Activated CD8-positive, alpha-beta T cell treated with anti-CD3 and anti-CD28 coated beads, Interleukin-2, amount 10 ng/mL, durations not matched to agents 7 days and 5 days (primary cell): ENCODE results near the gene CCDC126. TPM values are rescaled to one million over a fixed set of nuclear protein-coding genes. Genes with fewer than 3 reads are reported as not detected.
"Not testable (repeated sequence)": the region's sequence is repeated elsewhere in the genome, so short reads cannot be mapped to it uniquely, and the experiment has no call there.

ENCODE experiments used
- ATAC-seq: fragments of 150-1000 bp; cut with Tn5 transposase; one replicate; pipeline ENCODE4 v1.10.0; 2021; ENCODE audit warnings: moderate library complexity
- CTCF ChIA-PET: fragments of 350-600 bp; sonication (Branson Sonifier 250); formaldehyde crosslinking; loops from one replicate; lab custom pipeline; 2021; ENCODE audit warnings: antibody characterized with exemption; lab: Charles Lee
- POLR2A ChIA-PET: fragments of 350-600 bp; sonication (Branson Sonifier 250); formaldehyde crosslinking; loops from one replicate; lab custom pipeline; 2021; ENCODE audit warnings: antibody characterized with exemption; lab: Charles Lee
- DNase-seq: peaks from one replicate; pipeline ENCODE4 v3.0.0-alpha.2; 2020
- H3K27ac Mint-ChIP-seq: one replicate; pipeline ENCODE4 v1.8.0; 2021; ENCODE audit warnings: mild to moderate bottlenecking, mixed read lengths
- H3K27me3 Mint-ChIP-seq: one replicate; pipeline ENCODE4 v1.8.0; 2021; ENCODE audit warnings: low read depth, mixed read lengths
- H3K36me3 Mint-ChIP-seq: one replicate; pipeline ENCODE4 v1.8.0; 2021; ENCODE audit warnings: low read depth, mixed read lengths
- H3K4me1 Mint-ChIP-seq: one replicate; pipeline ENCODE4 v1.8.0; 2021; ENCODE audit warnings: low read depth, mixed read lengths
- H3K4me3 Mint-ChIP-seq: one replicate; pipeline ENCODE4 v1.8.0; 2021; ENCODE audit warnings: mild to moderate bottlenecking, mixed read lengths
- H3K9me3 Mint-ChIP-seq: one replicate; pipeline ENCODE4 v1.8.0; 2022; ENCODE audit warnings: mixed read lengths; ENCODE audit not compliant: insufficient read depth
- total RNA-seq, 2 experiments: library from RNA; stranded (reverse); gene quantifications; one replicate each; pipeline ENCODE4 v1.2.3, GENCODE V29; 2021

The CCDC126 gene, protein sequence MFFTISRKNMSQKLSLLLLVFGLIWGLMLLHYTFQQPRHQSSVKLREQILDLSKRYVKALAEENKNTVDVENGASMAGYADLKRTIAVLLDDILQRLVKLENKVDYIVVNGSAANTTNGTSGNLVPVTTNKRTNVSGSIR
- 1 to 10 TPM; 6.2 to 6.3 TPM for total RNA-seq

- no peaks in the 10 kb centered on the region for H3K27me3 Mint-ChIP-seq
- ChIA-PET POLR2A (interaction anchor here (0.6 kb wide), 1 partner anchor 298 kb away, joined by 3 read pairs; the partner anchor contains the start of gene MALSU1), CTCF (interaction anchor here (0.7 to 3.8 kb wide), 6 partner anchors 19 to 167 kb away, joined by 3 to 19 read pairs (median 4); no protein-coding TSS in a partner anchor)
- H3K27ac Mint-ChIP-seq, result peak within 1 kb of the TSS; percentile 45
- peak; percentile 86 for DNase-seq
- H3K9me3 Mint-ChIP-seq, result peaks cover 3% of the 10 kb centered on the region
- peak; percentile 97 for ATAC-seq
- peak within 1 kb of the TSS; percentile 78 for H3K4me3 Mint-ChIP-seq
- H3K4me1 Mint-ChIP-seq, result peaks cover 34% of the 10 kb centered on the region
- H3K36me3 Mint-ChIP-seq, result peaks cover 3% of the 10 kb centered on the region
These were observed at the start of gene CCDC126 for GRCh38 chr7:23597094-23598091. CCDC126 (plus strand) TSS chr7:23597382; CDS start chr7:23611316, 13,934 bp downstream.

GRCh38 chr7:23547662-23548061, 49.5 kb upstream of the CCDC126 start:
- H3K27ac Mint-ChIP-seq, result no peak overlapping the region

GRCh38 chr7:23558303-23558702, 38.9 kb upstream of the CCDC126 start:
- H3K27me3 Mint-ChIP-seq, result peaks cover 17% of the 10 kb centered on the region
- no peaks in the 10 kb centered on the region for H3K36me3 Mint-ChIP-seq
- no peak for DNase-seq
- no peak for ATAC-seq
- no peak overlapping the region for H3K4me3 Mint-ChIP-seq
- no peaks in the 10 kb centered on the region for H3K9me3 Mint-ChIP-seq
- ChIA-PET CTCF (interaction anchor here (0.6 to 3.2 kb wide), 2 partner anchors 12 to 109 kb away, joined by 3 to 10 read pairs; no protein-coding TSS in a partner anchor), POLR2A (no interaction called here)
- H3K4me1 Mint-ChIP-seq, result no peaks in the 10 kb centered on the region
- no peak overlapping the region for H3K27ac Mint-ChIP-seq

More at GRCh38 chr7:23547662-23548061, 49.5 kb upstream of the CCDC126 start:
- CTCF ChIA-PET, result interaction anchor here (0.7 to 9.5 kb wide), 12 partner anchors 10 to 272 kb away, joined by 3 to 138 read pairs (median 8); partner anchors contain the start of gene STK31
- ATAC-seq, result no peak
- H3K36me3 Mint-ChIP-seq, result no peaks in the 10 kb centered on the region
- H3K9me3 Mint-ChIP-seq, result no peaks in the 10 kb centered on the region
- POLR2A ChIA-PET, result no interaction called here
- H3K4me3 Mint-ChIP-seq, result no peak overlapping the region
- H3K4me1 Mint-ChIP-seq, result peaks cover 11% of the 10 kb centered on the region
- DNase-seq, result no peak
- peaks cover 2% of the 10 kb centered on the region for H3K27me3 Mint-ChIP-seq

DNA sequence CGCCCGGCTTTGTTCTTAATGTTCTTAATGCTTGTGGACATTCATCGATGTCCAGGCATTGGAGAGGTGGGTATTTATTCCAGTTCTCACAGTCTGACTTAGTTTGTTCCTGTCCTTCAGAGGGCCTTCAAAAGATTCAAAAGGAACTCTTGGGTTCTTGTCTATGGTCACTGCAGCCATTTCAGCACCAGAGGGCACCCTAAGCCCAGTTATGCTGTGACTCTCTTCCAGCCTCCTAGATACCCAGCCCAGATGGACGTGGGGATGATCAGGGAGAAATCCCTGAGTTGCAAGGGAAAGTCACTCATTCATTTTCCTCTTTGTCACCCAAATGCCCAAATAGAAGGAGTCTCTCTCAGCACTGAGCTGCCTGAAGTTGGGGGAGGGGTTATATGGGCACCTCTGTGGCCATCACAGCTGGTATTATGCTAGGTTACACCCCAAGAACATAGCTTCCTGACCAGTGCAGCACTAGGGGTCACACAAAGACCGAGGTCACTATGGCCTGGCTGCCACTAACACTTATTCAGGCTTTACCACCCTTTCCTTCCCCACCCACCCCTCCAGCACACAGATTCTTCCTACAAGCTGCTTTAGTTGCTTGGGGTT, 26.5 kb upstream of the CCDC126 start:
- peak; percentile 73 for DNase-seq
- no peak overlapping the region for H3K27ac Mint-ChIP-seq
- peaks cover 14% of the 10 kb centered on the region for H3K27me3 Mint-ChIP-seq
- peak; percentile 83 for ATAC-seq
- H3K4me3 Mint-ChIP-seq, result no peak overlapping the region
- ChIA-PET CTCF (interaction anchor here (0.6 to 3.3 kb wide), 9 partner anchors 12 to 149 kb away, joined by 3 to 30 read pairs (median 4); partner anchors contain the start of gene STK31), POLR2A (no interaction called here)
- no peaks in the 10 kb centered on the region for H3K36me3 Mint-ChIP-seq
- no peaks in the 10 kb centered on the region for H3K9me3 Mint-ChIP-seq
- H3K4me1 Mint-ChIP-seq, result no peaks in the 10 kb centered on the region

GRCh38 chr7:23581975-23582374, 15.2 kb upstream of the CCDC126 start:
- POLR2A ChIA-PET, H3K4me1 Mint-ChIP-seq, H3K36me3 Mint-ChIP-seq, DNase-seq, H3K9me3 Mint-ChIP-seq, H3K4me3 Mint-ChIP-seq, H3K27ac Mint-ChIP-seq, ATAC-seq, H3K27me3 Mint-ChIP-seq: not testable (repeated sequence)
- CTCF ChIA-PET, result interaction anchor here (1.6 kb wide), 1 partner anchor 11 kb away, joined by 4 read pairs; no protein-coding TSS in a partner anchor

DNA sequence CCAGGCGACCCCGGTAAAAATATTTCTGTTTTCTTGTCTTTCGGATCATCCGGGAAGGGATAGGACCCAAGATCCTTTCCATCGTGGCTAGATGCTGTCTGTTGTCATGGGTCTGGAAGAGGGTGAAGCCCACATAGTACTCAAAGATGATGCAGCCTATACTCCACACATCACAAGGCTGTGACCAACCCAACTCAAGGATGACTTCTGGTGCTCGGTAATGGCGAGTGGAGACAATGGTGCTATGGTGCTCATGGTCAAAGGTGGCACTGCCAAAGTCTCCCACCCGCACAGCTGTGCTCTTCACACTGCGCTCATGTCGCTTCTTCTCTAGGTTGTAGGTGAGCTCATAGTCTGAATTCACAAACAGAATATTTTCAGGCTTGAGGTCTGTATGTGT, 11.9 kb upstream of the CCDC126 start:
- H3K4me3 Mint-ChIP-seq, H3K36me3 Mint-ChIP-seq, H3K27me3 Mint-ChIP-seq, CTCF ChIA-PET, ATAC-seq, DNase-seq, H3K27ac Mint-ChIP-seq, H3K4me1 Mint-ChIP-seq, H3K9me3 Mint-ChIP-seq, POLR2A ChIA-PET: not testable (repeated sequence)

GRCh38 chr7:23586159-23586558, 11.0 kb upstream of the CCDC126 start:
- POLR2A ChIA-PET, result no interaction called here
- H3K9me3 Mint-ChIP-seq, result no peaks in the 10 kb centered on the region
- CTCF ChIA-PET, result no interaction called here
- no peak for DNase-seq
- H3K27me3 Mint-ChIP-seq, result no peaks in the 10 kb centered on the region
- H3K4me1 Mint-ChIP-seq, result no peaks in the 10 kb centered on the region
- H3K4me3 Mint-ChIP-seq, result no peak overlapping the region
- no peaks in the 10 kb centered on the region for H3K36me3 Mint-ChIP-seq
- no peak for ATAC-seq
- H3K27ac Mint-ChIP-seq, result no peak overlapping the region

- POLR2A ChIA-PET, result no interaction called here
- Mint-ChIP-seq H3K4me3 (no peak overlapping the region), H3K4me1 (peaks cover 11% of the 10 kb centered on the region), H3K9me3 (no peaks in the 10 kb centered on the region), H3K27me3 (no peaks in the 10 kb centered on the region), H3K36me3 (no peaks in the 10 kb centered on the region), H3K27ac (no peak overlapping the region)
- ATAC-seq, result no peak
- DNase-seq, result no peak
- CTCF ChIA-PET, result interaction anchor here (1.6 kb wide), 1 partner anchor 44 kb away, joined by 4 read pairs; no protein-coding TSS in a partner anchor
These were observed 6.7 kb upstream of the CCDC126 start for GRCh38 chr7:23590529-23590928.

GRCh38 chr7:23593706-23594105, 3.5 kb upstream of the CCDC126 start:
- Mint-ChIP-seq H3K27ac (no peak overlapping the region), H3K9me3 (peaks cover 3% of the 10 kb centered on the region)
- ATAC-seq, result no peak

DNA sequence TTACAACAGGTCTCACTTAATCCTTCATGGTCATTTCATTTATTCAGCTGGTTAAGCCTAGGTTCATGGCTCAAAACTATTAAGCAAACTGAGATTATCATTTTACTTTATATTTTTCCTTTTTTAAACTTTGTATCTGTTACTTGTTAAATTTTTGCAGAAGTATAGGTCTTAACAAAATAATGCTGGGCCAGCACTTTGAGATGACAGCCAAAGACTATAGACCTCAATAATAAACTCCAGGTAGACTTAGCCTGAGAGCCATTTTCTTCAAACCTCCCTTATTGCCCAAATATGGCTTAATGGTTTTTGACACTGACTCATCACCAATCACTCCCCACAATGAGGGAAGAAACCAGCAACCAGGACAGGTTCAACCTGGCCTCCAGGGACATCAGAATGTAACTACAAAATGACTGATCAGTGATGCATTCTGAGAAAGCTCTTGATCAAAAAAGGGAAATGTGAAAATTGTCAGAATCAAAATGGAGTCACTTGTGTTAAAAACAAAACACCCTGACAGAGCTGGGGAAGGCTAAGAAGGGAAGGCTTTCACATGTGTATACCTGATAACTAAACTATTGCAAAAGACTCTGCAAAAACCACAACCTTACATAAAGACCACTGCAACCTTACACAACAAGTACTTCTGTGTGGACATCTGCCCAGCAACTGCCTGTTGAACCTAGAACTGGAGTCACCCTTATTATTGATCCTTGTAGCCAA, 2.1 kb upstream of the CCDC126 start:
- Mint-ChIP-seq H3K9me3 (peaks cover 3% of the 10 kb centered on the region), H3K27me3 (no peaks in the 10 kb centered on the region), H3K36me3 (peaks cover 3% of the 10 kb centered on the region), H3K4me3 (no peak overlapping the region), H3K27ac (no peak overlapping the region), H3K4me1 (peaks cover 34% of the 10 kb centered on the region)
- POLR2A ChIA-PET, result no interaction called here
- CTCF ChIA-PET, result interaction anchor here (1.3 to 2.1 kb wide), 4 partner anchors 24 to 84 kb away, joined by 3 to 5 read pairs (median 4); no protein-coding TSS in a partner anchor
- DNase-seq (peak; percentile 49), ATAC-seq (peak; percentile 14)

More at GRCh38 chr7:23593706-23594105, 3.5 kb upstream of the CCDC126 start:
- CTCF ChIA-PET, result no interaction called here
- Mint-ChIP-seq H3K36me3 (peaks cover 3% of the 10 kb centered on the region), H3K27me3 (no peaks in the 10 kb centered on the region), H3K4me3 (no peak overlapping the region), H3K4me1 (peaks cover 30% of the 10 kb centered on the region)
- DNase-seq, result no peak
- POLR2A ChIA-PET, result no interaction called here

DNA sequence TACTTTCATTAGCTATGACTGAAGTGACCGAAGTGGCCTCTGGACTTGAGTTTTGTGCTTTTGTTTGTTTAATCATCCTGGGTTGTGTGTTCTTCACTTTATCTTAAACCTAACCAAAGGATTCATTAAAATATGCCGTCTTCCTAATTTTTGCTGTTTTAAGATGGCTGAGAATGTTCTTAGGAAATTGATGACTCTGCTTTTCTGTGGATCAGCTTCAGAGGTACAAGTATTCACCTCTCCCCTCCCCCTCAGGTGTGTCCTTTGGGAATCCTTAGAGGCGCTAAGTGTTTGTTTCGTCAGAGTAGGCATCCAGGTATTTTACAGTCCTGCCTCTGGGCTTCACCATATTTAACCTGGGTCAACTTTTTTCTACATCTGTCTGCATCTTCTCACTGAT, 1.1 kb downstream of the CCDC126 start:
- no peak for DNase-seq
- H3K9me3 Mint-ChIP-seq, result peaks cover 3% of the 10 kb centered on the region
- peak overlapping the region; percentile 78 for H3K4me3 Mint-ChIP-seq
- H3K27me3 Mint-ChIP-seq, result no peaks in the 10 kb centered on the region
- H3K4me1 Mint-ChIP-seq, result peaks cover 34% of the 10 kb centered on the region
- ATAC-seq, result no peak
- H3K27ac Mint-ChIP-seq, result no peak overlapping the region
- POLR2A ChIA-PET, result no interaction called here
- CTCF ChIA-PET, result interaction anchor here (0.7 to 3.8 kb wide), 5 partner anchors 18 to 99 kb away, joined by 3 to 19 read pairs (median 4); no protein-coding TSS in a partner anchor
- H3K36me3 Mint-ChIP-seq, result peaks cover 3% of the 10 kb centered on the region
